Measurements from ENCODE around the gene FUT8.

Gene FUT8

GRCh38 chr14:65412032-65412846, at the start of gene FUT8:
FUT8 (plus strand) TSS chr14:65412730; CDS start chr14:65561564, 148,834 bp downstream.
- peak; percentile 96 for DNase-seq

- no peak for DNase-seq
Measured at GRCh38 chr14:65366802-65367565, 45.5 kb upstream of the FUT8 start.

- no peak for DNase-seq
Measured at GRCh38 chr14:65369560-65369959, 43.0 kb upstream of the FUT8 start.

- DNase-seq = no peak
Measured at GRCh38 chr14:65370801-65371248, 41.7 kb upstream of the FUT8 start.

GRCh38 chr14:65371784-65372183, 40.7 kb upstream of the FUT8 start:
- no peak for DNase-seq

GRCh38 chr14:65373016-65373670, 39.4 kb upstream of the FUT8 start:
- DNase-seq = no peak

- DNase-seq = no peak
Measured at GRCh38 chr14:65373671-65374039, 38.9 kb upstream of the FUT8 start.

GRCh38 chr14:65377576-65377975, 35.0 kb upstream of the FUT8 start:
- no peak for DNase-seq

- DNase-seq = no peak
Measured at GRCh38 chr14:65382586-65382985, 29.9 kb upstream of the FUT8 start.

GRCh38 chr14:65387171-65387570, 25.4 kb upstream of the FUT8 start:
- no peak for DNase-seq

GRCh38 chr14:65387628-65388027, 24.9 kb upstream of the FUT8 start:
- DNase-seq = no peak

- no peak for DNase-seq
Measured at GRCh38 chr14:65392296-65392695, 20.2 kb upstream of the FUT8 start.

GRCh38 chr14:65396082-65396910, 16.2 kb upstream of the FUT8 start:
- no peak for DNase-seq

- DNase-seq = no peak
Measured at GRCh38 chr14:65403231-65403630, 9.3 kb upstream of the FUT8 start.

- DNase-seq = no peak
Measured at GRCh38 chr14:65408113-65408512, 4.4 kb upstream of the FUT8 start.

- no peak for DNase-seq
Measured at GRCh38 chr14:65410640-65411039, 1.9 kb upstream of the FUT8 start.

- peak; percentile 75 for DNase-seq
Measured at GRCh38 chr14:65411656-65412031, 886 bp upstream of the FUT8 start.

GRCh38 chr14:65412856-65413738, 567 bp downstream of the FUT8 start:
- no peak for DNase-seq

GRCh38 chr14:65413739-65414045, 1.2 kb downstream of the FUT8 start:
- no peak for DNase-seq

GRCh38 chr14:65414961-65415589, 2.5 kb downstream of the FUT8 start:
- no peak for DNase-seq

GRCh38 chr14:65415613-65416012, 3.1 kb downstream of the FUT8 start:
- no peak for DNase-seq

All from CD4-positive, alpha-beta T cell treated with Interferon gamma for 1 hour (primary cell).